GM12891 (cell line): Measurements from ENCODE around the gene DNAJC28.
"Not testable (repeated sequence)": the region's sequence is repeated elsewhere in the genome, so short reads cannot be mapped to it uniquely, and the experiment has no call there.

ENCODE experiments used
- DNase-seq: peaks from one replicate; pipeline ENCODE4 v3.0.0; 2011; ENCODE audit warnings: low spot score; ENCODE audit not compliant: insufficient read length
- FAIRE-seq: peaks from 2 replicates; lab custom pipeline; 2011; peaks lifted over from hg19 to GRCh38; lab: Jason Lieb, UNC
- PAX5 ChIP-seq: IDR thresholded peaks from 2 replicates; pipeline ENCODE4 v1.6.1; 2011; ENCODE audit warnings: low read length, moderate library complexity, mild to moderate bottlenecking; ENCODE audit not compliant: insufficient read depth, severe bottlenecking
- POLR2A ChIP-seq: IDR thresholded peaks from 2 replicates; pipeline ENCODE4 v1.6.1; 2011; ENCODE audit warnings: low read depth, low read length, control low read depth
- POLR2AphosphoS5 ChIP-seq: IDR thresholded peaks from 2 replicates; pipeline ENCODE4 v1.6.1; 2011; ENCODE audit warnings: low read depth, low read length, control low read depth
- POU2F2 ChIP-seq: IDR thresholded peaks from 2 replicates; pipeline ENCODE4 v1.6.1; 2011; ENCODE audit warnings: low read depth, mild to moderate bottlenecking, control low read depth, low read length, moderate library complexity
- SPI1 ChIP-seq: IDR thresholded peaks from 2 replicates; pipeline ENCODE4 v1.6.1; 2011; ENCODE audit warnings: low read depth, low read length, control low read depth
- TAF1 ChIP-seq: IDR thresholded peaks from 2 replicates; pipeline ENCODE4 v1.6.1; 2011; ENCODE audit warnings: low read depth, low read length, control low read depth

The DNAJC28 gene

GRCh38 chr21:33461538-33462250 is 29.8 kb downstream of the DNAJC28 start:
- FAIRE-seq = no peak
- no peak for TF ChIP-seq POLR2AphosphoS5
- no peak for DNase-seq

GRCh38 chr21:33458861-33459260 is 32.7 kb downstream of the DNAJC28 start:
- no peak for FAIRE-seq
- no peak for DNase-seq
- TF ChIP-seq TAF1 (no peak), POLR2A (no peak), POLR2AphosphoS5 (no peak), POU2F2 (no peak), PAX5 (no peak), SPI1 (no peak)

GRCh38 chr21:33455686-33456446 is 35.6 kb downstream of the DNAJC28 start:
- TF ChIP-seq POLR2A = no peak
- TF ChIP-seq POLR2AphosphoS5 = no peak
- no peak for TF ChIP-seq POU2F2
- TF ChIP-seq TAF1 = no peak
- no peak for TF ChIP-seq PAX5
- no peak for TF ChIP-seq SPI1
- DNase-seq (no peak), FAIRE-seq (no peak)

GRCh38 chr21:33452362-33452761 is 39.2 kb downstream of the DNAJC28 start:
- FAIRE-seq = no peak
- no peak for DNase-seq
- TF ChIP-seq POLR2A = no peak
- no peak for TF ChIP-seq SPI1
- no peak for TF ChIP-seq PAX5
- no peak for TF ChIP-seq POU2F2
- TF ChIP-seq POLR2AphosphoS5 = no peak
- no peak for TF ChIP-seq TAF1

- DNase-seq = no peak
- no peak for TF ChIP-seq SPI1
- no peak for TF ChIP-seq POU2F2
- no peak for FAIRE-seq
Observed at GRCh38 chr21:33451634-33452071, 39.9 kb downstream of the DNAJC28 start.

- FAIRE-seq = no peak
Observed at GRCh38 chr21:33449616-33450015, 41.9 kb downstream of the DNAJC28 start.

GRCh38 chr21:33446620-33447019 is 44.9 kb downstream of the DNAJC28 start:
- not testable (repeated sequence) for DNase-seq, FAIRE-seq

More at GRCh38 chr21:33449616-33450015, 41.9 kb downstream of the DNAJC28 start:
- DNase-seq = no peak
- TF ChIP-seq POLR2AphosphoS5 (no peak), PAX5 (no peak), POLR2A (no peak), TAF1 (no peak), SPI1 (no peak), POU2F2 (no peak)

- DNase-seq (no peak), FAIRE-seq (no peak)
- no peak for TF ChIP-seq TAF1
- TF ChIP-seq POLR2A = no peak
- no peak for TF ChIP-seq PAX5
- TF ChIP-seq POU2F2 = no peak
- no peak for TF ChIP-seq POLR2AphosphoS5
- TF ChIP-seq SPI1 = no peak
Observed at GRCh38 chr21:33444499-33444898, 47.0 kb downstream of the DNAJC28 start.

GRCh38 chr21:33443194-33443593 is 48.3 kb downstream of the DNAJC28 start:
- DNase-seq (no peak), FAIRE-seq (no peak)
- TF ChIP-seq TAF1 (no peak), POU2F2 (0 out of 2 replicates have a peak, but pooled peaks have one; percentile 14), PAX5 (no peak)

- DNase-seq = peak; percentile 31
- peak; percentile 11 for TF ChIP-seq PAX5
- no peak; the same call in 1 of the 2 replicates for TF ChIP-seq POLR2AphosphoS5
- TF ChIP-seq POU2F2 = peak; percentile 16; the same call in 1 of the 2 replicates
- peak; percentile 88 for FAIRE-seq
Observed at GRCh38 chr21:33441489-33442477, 49.7 kb downstream of the DNAJC28 start.
